GM19455 (cell line): ENCODE measurements around the gene CRTC3.
"Not testable (repeated sequence)": the region's sequence is repeated elsewhere in the genome, so short reads cannot be mapped to it uniquely, and the experiment has no call there.

ENCODE experiments used
- ATAC-seq: cut with Tn5 transposase; IDR thresholded peaks from one replicate; pipeline ENCODE4 v1.9.1; 2021; ENCODE audit not compliant: unreplicated experiment

The CRTC3 gene, protein sequence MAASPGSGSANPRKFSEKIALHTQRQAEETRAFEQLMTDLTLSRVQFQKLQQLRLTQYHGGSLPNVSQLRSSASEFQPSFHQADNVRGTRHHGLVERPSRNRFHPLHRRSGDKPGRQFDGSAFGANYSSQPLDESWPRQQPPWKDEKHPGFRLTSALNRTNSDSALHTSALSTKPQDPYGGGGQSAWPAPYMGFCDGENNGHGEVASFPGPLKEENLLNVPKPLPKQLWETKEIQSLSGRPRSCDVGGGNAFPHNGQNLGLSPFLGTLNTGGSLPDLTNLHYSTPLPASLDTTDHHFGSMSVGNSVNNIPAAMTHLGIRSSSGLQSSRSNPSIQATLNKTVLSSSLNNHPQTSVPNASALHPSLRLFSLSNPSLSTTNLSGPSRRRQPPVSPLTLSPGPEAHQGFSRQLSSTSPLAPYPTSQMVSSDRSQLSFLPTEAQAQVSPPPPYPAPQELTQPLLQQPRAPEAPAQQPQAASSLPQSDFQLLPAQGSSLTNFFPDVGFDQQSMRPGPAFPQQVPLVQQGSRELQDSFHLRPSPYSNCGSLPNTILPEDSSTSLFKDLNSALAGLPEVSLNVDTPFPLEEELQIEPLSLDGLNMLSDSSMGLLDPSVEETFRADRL

GRCh38 chr15:90529371-90530249 is at the start of gene CRTC3:
CRTC3 (plus strand) TSS chr15:90529923; CDS start chr15:90530072, 149 bp downstream.
- peak; percentile 80 for ATAC-seq

DNA sequence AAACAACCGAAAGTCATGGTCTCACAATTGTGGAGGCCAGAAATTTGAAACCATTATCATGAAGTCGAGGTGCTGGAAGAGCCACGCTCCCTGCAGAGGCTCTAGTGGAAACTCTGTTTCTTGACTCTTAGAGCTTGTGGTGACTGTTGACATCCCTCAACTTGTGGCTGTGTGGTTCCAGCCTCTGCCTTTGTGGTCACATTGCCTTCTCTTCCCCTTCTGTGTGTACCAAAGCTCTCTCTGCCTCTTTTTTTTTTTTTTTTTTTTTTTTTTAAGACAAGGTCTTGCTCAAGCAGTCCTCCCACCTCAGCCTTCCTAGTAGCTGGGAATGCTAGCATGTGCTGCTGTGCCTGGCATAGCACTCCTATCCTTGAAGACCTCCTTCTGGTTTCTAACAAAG is 48.7 kb upstream of the CRTC3 start:
- no peak for ATAC-seq

DNA sequence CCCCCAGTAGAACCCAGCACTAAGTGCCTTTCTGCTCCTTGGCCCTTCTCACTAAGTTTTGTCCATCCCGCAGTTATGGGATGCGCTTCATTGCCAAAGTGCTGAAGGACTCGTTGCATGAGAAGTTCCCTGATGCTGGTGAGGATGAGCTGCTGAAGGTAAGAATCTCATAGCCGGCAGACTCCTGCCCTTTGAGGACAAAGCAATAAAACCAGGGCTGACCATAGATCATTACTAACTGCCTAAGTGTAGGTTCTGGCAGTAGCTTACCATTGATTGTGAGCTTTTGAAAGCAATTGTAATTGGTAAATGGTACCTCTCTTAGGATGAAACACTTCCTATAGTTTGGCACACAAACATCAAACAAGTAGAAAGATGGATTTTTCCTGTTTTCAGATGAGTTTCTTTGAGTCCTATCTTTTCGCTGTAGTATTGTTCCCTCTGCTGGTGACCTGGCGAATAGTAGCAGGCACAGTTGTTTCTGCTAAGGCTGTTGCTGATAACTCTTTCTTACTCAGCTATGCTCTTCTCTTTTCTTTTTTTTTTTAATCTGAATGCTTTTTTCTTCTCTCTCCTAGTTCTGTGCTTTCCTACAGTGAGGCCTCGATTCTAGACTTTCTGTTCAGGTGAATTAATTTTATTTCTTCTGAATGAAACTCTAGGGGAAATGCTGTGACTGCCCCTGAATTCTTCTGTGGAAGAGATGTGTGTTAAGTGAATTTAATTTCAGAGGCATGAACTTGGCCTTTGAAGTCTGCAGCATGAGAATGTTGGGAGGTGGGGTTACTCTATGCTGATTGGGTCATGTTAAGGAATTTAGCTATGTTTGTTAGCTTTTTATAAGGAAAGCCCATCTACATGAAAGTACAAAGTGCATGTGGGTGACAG is 47.4 kb upstream of the CRTC3 start:
- no peak for ATAC-seq

GRCh38 chr15:90483012-90483307 is 46.8 kb upstream of the CRTC3 start:
- no peak for ATAC-seq

DNA sequence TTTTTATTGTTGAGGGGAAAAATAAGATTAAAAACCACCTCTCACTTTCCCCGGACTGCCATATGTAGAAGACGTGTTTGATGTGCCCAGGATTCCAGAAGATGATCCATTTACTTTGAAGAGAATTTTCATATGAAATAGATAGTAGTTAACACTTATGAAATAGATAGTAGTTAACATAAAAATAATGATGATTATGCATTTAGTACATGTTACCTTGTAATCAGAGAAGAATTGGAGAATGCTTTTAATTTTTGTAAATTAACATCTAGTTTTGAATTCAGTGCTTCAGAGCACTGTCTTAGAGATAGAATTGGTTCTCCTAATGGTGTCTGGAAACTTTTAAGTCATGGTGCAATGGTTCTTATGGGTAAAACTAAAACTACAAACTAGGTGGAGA is 46.1 kb upstream of the CRTC3 start:
- ATAC-seq = no peak

DNA sequence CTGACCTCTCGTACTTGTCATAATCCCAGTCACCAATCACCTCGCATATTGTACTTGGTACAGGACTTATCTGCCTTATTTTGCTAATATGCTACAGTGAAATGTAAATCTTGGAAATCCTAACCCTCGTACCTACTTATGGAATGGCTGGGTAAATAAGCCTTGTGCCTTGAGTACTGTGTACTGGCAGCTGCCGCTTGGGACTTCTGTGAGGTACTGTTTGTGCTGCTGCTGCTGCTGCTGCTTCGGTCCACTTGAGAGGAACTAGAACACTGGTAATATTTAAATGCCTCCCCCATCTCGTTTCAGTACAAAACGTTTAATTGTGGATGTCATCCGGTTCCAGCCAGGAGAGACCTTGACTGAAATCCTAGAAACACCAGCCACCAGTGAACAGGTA is 42.5 kb upstream of the CRTC3 start:
- no peak for ATAC-seq

- no peak for ATAC-seq
Observed at GRCh38 chr15:90489514-90489913, 40.2 kb upstream of the CRTC3 start.

- ATAC-seq = no peak
Observed at GRCh38 chr15:90489944-90490343, 39.8 kb upstream of the CRTC3 start.

- no peak for ATAC-seq
Observed at GRCh38 chr15:90493647-90494046, 36.1 kb upstream of the CRTC3 start.

- ATAC-seq = no peak
Observed at GRCh38 chr15:90495067-90495466, 34.7 kb upstream of the CRTC3 start.

DNA sequence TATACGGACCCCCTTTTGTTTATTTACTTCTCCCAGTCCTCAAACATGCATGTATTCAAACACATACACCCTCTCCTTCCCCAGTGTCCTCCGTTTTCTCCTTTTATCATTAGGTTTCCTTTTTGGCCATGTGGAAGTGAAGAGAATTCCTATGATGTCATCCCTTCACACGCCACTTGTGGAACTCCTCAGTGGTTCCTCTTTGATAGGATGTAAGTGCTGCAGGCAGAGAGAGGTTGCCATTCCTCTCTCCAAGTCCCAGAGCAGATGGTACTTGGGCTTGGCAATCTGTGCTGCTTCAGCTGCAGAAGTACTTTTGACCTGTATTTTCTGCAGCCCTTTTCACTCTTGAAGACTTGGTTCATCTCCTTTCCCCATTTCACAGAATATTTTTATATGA is 32.9 kb upstream of the CRTC3 start:
- ATAC-seq = no peak

GRCh38 chr15:90497376-90497775 is 32.3 kb upstream of the CRTC3 start:
- ATAC-seq = no peak

- ATAC-seq = no peak
Observed at GRCh38 chr15:90497912-90498311, 31.8 kb upstream of the CRTC3 start.

- no peak for ATAC-seq
Observed at GRCh38 chr15:90500171-90500570, 29.6 kb upstream of the CRTC3 start.

DNA sequence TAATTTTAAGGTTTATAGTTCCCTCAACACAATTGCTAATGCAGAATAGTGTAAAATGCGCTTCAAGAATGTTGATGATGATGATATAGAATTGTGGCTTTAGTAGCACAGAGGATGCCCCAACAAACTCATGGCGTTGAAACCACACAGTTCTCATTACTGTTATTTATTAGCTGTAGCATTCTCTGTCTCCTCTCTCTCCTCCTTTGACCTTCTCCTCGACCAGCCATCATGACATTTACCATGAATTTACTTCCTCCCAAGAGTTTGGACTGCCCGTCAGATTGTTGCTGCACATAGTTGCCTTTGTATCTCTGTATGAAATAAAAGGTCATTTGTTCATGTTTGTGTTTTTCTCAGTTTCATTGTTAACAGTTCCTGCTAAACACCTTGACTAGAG is 27.8 kb upstream of the CRTC3 start:
- no peak for ATAC-seq

DNA sequence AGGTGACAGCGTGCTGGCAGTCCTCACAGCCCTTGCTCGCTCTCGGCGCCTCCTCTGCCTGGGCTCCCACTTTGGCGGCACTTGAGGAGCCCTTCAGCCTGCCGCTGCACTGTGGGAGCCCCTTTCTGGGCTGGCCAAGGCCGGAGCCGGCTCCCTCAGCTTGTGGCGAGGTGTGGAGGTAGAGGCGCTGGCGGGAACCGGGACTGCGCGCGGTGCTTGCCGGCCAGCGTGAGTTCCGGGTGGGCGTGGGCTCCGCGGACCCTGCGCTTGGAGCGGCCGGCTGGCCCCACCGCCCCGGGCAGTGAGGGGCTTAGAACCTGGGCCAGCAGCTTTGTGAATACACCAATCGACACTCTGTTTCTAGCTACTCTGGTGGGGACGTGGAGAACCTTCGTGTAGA is 18.9 kb upstream of the CRTC3 start:
- not testable (repeated sequence) for ATAC-seq

DNA sequence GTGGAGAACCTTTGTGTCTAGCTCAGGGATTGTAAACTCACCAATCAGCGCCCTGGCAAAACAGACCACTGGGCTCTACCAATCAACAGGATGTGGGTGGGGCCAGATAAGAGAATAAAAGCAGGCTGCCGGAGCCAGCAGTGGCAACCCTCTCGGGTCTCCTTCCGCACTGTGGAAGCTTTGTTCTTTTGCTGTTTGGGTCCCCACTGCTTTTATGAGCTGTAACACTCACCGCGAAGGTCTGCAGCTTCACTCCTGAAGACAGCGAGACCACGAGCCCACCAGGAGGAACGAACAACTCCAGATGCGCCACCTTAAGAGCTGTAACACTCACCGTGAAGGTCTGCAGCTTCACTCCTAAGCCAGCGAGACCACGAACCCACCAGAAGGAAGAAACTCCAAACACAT is 18.5 kb upstream of the CRTC3 start:
- ATAC-seq = not testable (repeated sequence)

DNA sequence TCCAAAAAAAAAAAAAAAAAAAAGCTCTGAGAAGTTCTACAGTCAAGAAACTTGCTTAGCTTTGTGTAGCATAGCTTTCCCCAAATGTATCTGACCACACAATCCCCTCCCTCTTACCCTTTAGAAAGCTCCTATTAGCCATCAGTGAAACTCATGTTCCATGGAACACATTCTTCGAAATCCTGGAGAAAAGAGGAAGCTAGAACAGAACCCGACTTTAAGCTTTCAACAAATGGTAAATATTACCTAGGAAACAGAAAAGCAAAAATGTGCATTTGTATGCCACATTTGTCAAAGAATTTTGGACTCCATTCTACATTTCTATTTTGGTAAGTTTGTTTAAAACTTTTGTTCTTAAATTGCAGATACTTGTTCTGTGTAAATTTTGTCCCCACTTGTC is 17.4 kb upstream of the CRTC3 start:
- ATAC-seq = no peak

- no peak for ATAC-seq
Observed at GRCh38 chr15:90512981-90513380, 16.7 kb upstream of the CRTC3 start.

DNA sequence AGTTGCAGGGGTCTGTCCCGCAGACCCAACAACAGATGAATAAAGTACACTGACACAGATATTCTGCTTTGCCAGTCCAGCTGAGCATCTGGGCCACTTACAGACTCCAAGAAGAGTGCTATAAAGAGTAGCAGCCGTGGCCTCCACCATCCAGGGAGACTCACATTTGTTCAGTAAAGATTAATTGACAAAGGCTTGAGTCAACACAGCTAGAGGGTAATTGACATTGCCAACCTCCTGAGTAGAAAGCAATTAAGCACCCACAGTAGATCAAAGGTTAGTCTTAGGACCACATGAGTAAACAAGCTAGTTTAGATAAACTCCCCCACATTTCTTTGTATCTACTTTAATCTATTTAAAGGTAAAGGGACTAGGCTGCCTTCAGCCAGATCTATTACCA is 16.3 kb upstream of the CRTC3 start:
- ATAC-seq = no peak

- not testable (repeated sequence) for ATAC-seq
Observed at GRCh38 chr15:90513893-90514292, 15.8 kb upstream of the CRTC3 start.
